A673 (cell line): ENCODE data around the gene BIRC5. TPM values are rescaled to one million over a fixed set of nuclear protein-coding genes. Genes with fewer than 3 reads are reported as not detected.

Source experiments
- BruUV-seq: library from RNA; stranded (reverse); fragments of 400-500 nt; replicated peaks from 2 replicates; lab custom pipeline; 2021; lab: Mats Ljungman, UMichigan
- CTCF ChIA-PET: fragments of 300-600 bp; sonication (Branson Sonifier 250); formaldehyde crosslinking; loops from one replicate; lab custom pipeline; 2022; ENCODE audit warnings: antibody characterized with exemption; lab: Charles Lee
- POLR2A ChIA-PET: fragments of 300-600 bp; sonication (Branson Sonifier 250); formaldehyde crosslinking; loops from one replicate; lab custom pipeline; 2022; ENCODE audit warnings: antibody characterized with exemption; ENCODE audit not compliant: low non-redundant PET; lab: Charles Lee
- DNase-seq: peaks from one replicate; pipeline ENCODE4 v3.0.0-alpha.2; 2015; ENCODE audit warnings: low spot score
- H3K27ac ChIP-seq: fragments of 200-600 bp; sonication (generic); 2 replicates; pipeline ENCODE4 v1.5.1; 2016; ENCODE audit warnings: mixed run types, low read depth, mild to moderate bottlenecking, mixed read lengths, antibody characterized with exemption, low read length; ENCODE audit not compliant: poor library complexity, severe bottlenecking
- H3K27me3 ChIP-seq: fragments of 200-600 bp; sonication (generic); replicated peaks from 2 replicates; pipeline ENCODE4 v1.6.1; 2017; ENCODE audit warnings: mixed run types, low read depth, mild to moderate bottlenecking, mixed read lengths, antibody characterized with exemption, low read length; ENCODE audit not compliant: insufficient read depth, poor library complexity
- H3K36me3 ChIP-seq: fragments of 200-600 bp; sonication (generic); 2 replicates; pipeline ENCODE4 v1.6.1; 2016; ENCODE audit warnings: mixed run types, mild to moderate bottlenecking, mixed read lengths, antibody characterized with exemption, low read length; ENCODE audit not compliant: insufficient read depth, poor library complexity, severe bottlenecking
- H3K4me1 ChIP-seq: fragments of 200-600 bp; sonication (generic); 2 replicates; pipeline ENCODE4 v1.6.1; 2017; ENCODE audit warnings: mixed run types, mild to moderate bottlenecking, mixed read lengths, antibody characterized with exemption, low read length; ENCODE audit not compliant: insufficient read depth, poor library complexity, severe bottlenecking
- H3K4me3 ChIP-seq: fragments of 200-600 bp; sonication (generic); 2 replicates; pipeline ENCODE4 v1.5.1; 2016; ENCODE audit warnings: low read depth, mixed run types, mild to moderate bottlenecking, mixed read lengths, low read length; ENCODE audit not compliant: poor library complexity, severe bottlenecking
- H3K9me3 ChIP-seq: fragments of 200-600 bp; sonication (generic); 2 replicates; pipeline ENCODE4 v1.6.1; 2016; ENCODE audit warnings: mixed run types, low read depth, mild to moderate bottlenecking, mixed read lengths, antibody characterized with exemption, low read length; ENCODE audit not compliant: poor library complexity, severe bottlenecking
- EZH2 ChIP-seq: fragments of 200-600 bp; sonication (generic); IDR thresholded peaks from 2 replicates; pipeline ENCODE4 v1.6.1; 2017; ENCODE audit warnings: borderline replicate concordance, low read depth, mild to moderate bottlenecking, mixed read lengths, antibody characterized with exemption, low read length; ENCODE audit not compliant: poor library complexity, severe bottlenecking
- intact Hi-C: fragments of 100-400 bp; cut with micrococcal nuclease; formaldehyde crosslinking; loops from one replicate; pipeline ENCODE4 v1.10.0; 2022; ENCODE audit not compliant: unreplicated experiment
- total RNA-seq: library from RNA; stranded (reverse); gene quantifications from 2 replicates; pipeline ENCODE4 v1.2.3, GENCODE V29; 2021
- TF ChIP-seq, protein P1 (sequence below): fragments of 300-800, 200-600 bp; sonication (generic); conservative IDR thresholded peaks from 2 replicates; pipeline ENCODE4 v1.5.1; 2017; ENCODE audit warnings: low read depth, mild to moderate bottlenecking, antibody characterized with exemption, low read length, moderate library complexity, mixed read lengths

Gene BIRC5
- total RNA-seq, 1 experiment from 2014 or later, result 158 TPM

GRCh38 chr17:78236362-78237127, 22.5 kb downstream of the BIRC5 start:
- ChIA-PET POLR2A (no interaction called here), CTCF (no interaction called here)
- Histone ChIP-seq H3K9me3 (no peaks in the 10 kb centered on the region), H3K27ac (no peak overlapping the region), H3K36me3 (no peaks in the 10 kb centered on the region), H3K27me3 (peaks cover 8% of the 10 kb centered on the region), H3K4me3 (no peak overlapping the region), H3K4me1 (no peaks in the 10 kb centered on the region)
- TF ChIP-seq, protein P1, sequence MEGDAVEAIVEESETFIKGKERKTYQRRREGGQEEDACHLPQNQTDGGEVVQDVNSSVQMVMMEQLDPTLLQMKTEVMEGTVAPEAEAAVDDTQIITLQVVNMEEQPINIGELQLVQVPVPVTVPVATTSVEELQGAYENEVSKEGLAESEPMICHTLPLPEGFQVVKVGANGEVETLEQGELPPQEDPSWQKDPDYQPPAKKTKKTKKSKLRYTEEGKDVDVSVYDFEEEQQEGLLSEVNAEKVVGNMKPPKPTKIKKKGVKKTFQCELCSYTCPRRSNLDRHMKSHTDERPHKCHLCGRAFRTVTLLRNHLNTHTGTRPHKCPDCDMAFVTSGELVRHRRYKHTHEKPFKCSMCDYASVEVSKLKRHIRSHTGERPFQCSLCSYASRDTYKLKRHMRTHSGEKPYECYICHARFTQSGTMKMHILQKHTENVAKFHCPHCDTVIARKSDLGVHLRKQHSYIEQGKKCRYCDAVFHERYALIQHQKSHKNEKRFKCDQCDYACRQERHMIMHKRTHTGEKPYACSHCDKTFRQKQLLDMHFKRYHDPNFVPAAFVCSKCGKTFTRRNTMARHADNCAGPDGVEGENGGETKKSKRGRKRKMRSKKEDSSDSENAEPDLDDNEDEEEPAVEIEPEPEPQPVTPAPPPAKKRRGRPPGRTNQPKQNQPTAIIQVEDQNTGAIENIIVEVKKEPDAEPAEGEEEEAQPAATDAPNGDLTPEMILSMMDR, result no peak
- TF ChIP-seq EZH2, result no peak
- BruUV-seq, result no TSS peak
- DNase-seq, result no peak
- intact Hi-C loops, result no loop called here

DNA sequence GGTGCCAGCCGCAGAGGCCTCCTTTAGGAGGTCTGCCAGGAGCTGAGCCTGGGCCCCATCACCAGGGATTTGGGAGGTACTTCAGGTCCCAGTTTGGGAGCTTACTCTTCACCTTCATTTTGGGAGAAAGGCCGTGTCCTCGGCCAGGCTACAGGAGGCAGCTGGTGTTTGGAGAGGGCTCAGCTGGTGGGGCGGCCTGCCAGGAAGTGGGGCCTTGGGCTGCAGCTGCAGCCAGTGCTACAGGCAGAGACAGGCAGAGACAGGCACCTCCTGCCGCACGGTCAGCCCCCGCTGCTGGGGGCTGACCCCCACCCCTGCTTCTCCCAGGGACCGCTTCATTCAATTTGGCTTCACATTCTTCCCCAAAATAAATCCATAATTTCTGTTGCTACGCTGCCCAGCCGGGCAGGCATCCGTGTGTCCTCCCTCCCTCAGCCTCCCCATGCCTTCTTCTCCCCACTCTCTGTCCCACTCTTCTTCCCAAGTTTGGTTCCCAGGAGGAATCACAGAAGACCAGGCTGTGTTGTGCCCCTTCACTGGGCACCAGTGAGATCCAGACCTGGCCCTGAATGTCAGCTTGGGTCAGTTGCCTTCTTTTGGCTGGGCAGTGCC, 23.5 kb downstream of the BIRC5 start:
- Histone ChIP-seq H3K4me3 (no peak overlapping the region), H3K9me3 (no peaks in the 10 kb centered on the region), H3K36me3 (no peaks in the 10 kb centered on the region), H3K4me1 (no peaks in the 10 kb centered on the region), H3K27me3 (no peaks in the 10 kb centered on the region), H3K27ac (no peak overlapping the region)
- no peak for TF ChIP-seq EZH2
- TF ChIP-seq, protein P1, result no peak
- ChIA-PET CTCF (no interaction called here), POLR2A (no interaction called here)
- no TSS peak for BruUV-seq
- intact Hi-C loops, result no loop called here
- no peak for DNase-seq

DNA sequence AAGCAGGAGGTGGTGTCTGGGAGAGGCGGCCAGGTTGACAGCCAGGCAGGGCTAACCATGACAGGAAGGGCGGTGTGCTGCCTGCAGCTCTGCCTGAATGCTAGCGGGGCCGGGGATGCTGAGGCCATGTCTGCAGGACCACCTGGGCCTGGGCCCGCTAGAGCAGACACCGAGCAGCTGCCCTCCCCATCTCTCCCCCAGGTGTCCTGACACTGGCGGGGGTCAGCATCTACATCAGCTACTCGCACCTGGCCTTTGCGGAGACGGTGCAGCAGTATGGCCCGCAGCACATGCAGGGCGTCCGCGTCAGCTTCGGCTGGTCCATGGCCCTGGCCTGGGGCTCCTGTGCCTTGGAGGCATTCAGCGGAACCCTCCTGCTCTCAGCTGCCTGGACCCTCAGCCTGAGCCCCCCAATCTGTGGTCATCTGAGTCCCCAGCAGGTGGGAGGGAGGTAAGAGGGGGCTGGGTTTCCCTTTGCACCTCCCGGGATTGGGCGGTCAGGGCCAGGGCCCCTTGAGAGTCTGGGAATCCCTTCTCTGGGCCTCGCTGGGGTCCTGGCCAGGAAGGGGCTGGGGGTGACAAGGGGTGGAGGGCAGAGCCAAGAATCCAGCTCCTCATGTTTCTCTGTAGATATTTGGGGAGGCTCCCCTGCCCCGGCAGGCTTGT, 24.9 kb downstream of the BIRC5 start:
- TF ChIP-seq, protein P1, result no peak
- no peak for TF ChIP-seq EZH2
- intact Hi-C loops, result no loop called here
- H3K27ac ChIP-seq, result no peak overlapping the region
- no peaks in the 10 kb centered on the region for H3K4me1 ChIP-seq
- ChIA-PET CTCF (no interaction called here), POLR2A (no interaction called here)
- H3K27me3 ChIP-seq, result no peaks in the 10 kb centered on the region
- BruUV-seq, result no TSS peak
- no peak overlapping the region for H3K4me3 ChIP-seq
- H3K9me3 ChIP-seq, result no peaks in the 10 kb centered on the region
- no peak for DNase-seq
- H3K36me3 ChIP-seq, result no peaks in the 10 kb centered on the region
